H1 (cell line): Measurements from ENCODE around the gene ZNF488. TPM values are rescaled to one million over a fixed set of nuclear protein-coding genes. Genes with fewer than 3 reads are reported as not detected.

ENCODE experiments used
- FOSL1 ChIP-seq: IDR thresholded peaks from 2 replicates; pipeline ENCODE4 v1.6.1; 2011; ENCODE audit warnings: mild to moderate bottlenecking, low read depth, low read length, moderate library complexity; ENCODE audit not compliant: insufficient read depth
- HDAC6 ChIP-seq: IDR thresholded peaks from one replicate; pipeline ENCODE4 v1.7.1; 2012; ENCODE audit warnings: low read depth, mild to moderate bottlenecking, inconsistent platforms, low read length, moderate library complexity
- RNF2 ChIP-seq: fragments of 200-900, 300-1000 bp; sonication (generic); IDR thresholded peaks from 2 replicates; pipeline ENCODE4 v1.7.1; 2016; ENCODE audit warnings: borderline replicate concordance, low read depth, mild to moderate bottlenecking, antibody characterized with exemption, low read length; ENCODE audit not compliant: poor library complexity, severe bottlenecking; ENCODE audit errors: missing control alignments
- SIN3A ChIP-seq, 2 experiments: IDR thresholded peaks in 1 of 2; conservative IDR thresholded peaks in 1 of 2; 2 replicates each; pipeline ENCODE4 v1.6.1; 2011 to 2012; ENCODE audit warnings: low read length in 2 of 2, improper control_type of control experiment in 1 of 2, low read depth in 1 of 2, mild to moderate bottlenecking in 1 of 2
- SP1 ChIP-seq: IDR thresholded peaks from 2 replicates; pipeline ENCODE4 v1.6.1; 2011; ENCODE audit warnings: low read depth, low read length
- polyA plus RNA-seq, 7 experiments: library from polyadenylated mRNA; depleted of rRNA in 3 of 7; stranded (reverse) in 5 of 7; unstranded in 2 of 7; fragments of >200 nt in 5 of 7; fragments of 200-250 nt in 2 of 7; gene quantifications; 1 replicate in 5 of 7; 2 replicates in 1 of 7; 4 replicates in 1 of 7; pipeline versions ENCODE4 v1.2.1 to v1.2.3, GENCODE V29; 2011 to 2013; ENCODE audit warnings: missing spikeins in 2 of 7, mixed read lengths in 2 of 7
- total RNA-seq: library from RNA; stranded (reverse); fragmentation: NEBNext Ultra II Directional; extraction: Animal tissue kit (Norgen Biotek cat#: 25700); gene quantifications from 2 replicates; pipeline ENCODE4 v1.2.1, GENCODE V29; 2021
- TF ChIP-seq, protein P1 (sequence below), 3 experiments: IDR thresholded peaks; 1 replicate in 2 of 3; 2 replicates in 1 of 3; pipeline versions ENCODE4 v1.5.1 to v1.6.1; 2011; ENCODE audit warnings: low read length in 3 of 3, mild to moderate bottlenecking in 3 of 3, inconsistent platforms in 2 of 3, low read depth in 1 of 3, moderate library complexity in 1 of 3; ENCODE audit not compliant: insufficient read depth in 1 of 3; ENCODE audit errors: control extremely low read depth in 1 of 3

The ZNF488 gene
- total and polyA plus RNA-seq, 2 of the 8 experiments (the other 6 are each of a cell fraction or from before 2014, with no cell fraction given) = 7.9 to 11.4 TPM

DNA sequence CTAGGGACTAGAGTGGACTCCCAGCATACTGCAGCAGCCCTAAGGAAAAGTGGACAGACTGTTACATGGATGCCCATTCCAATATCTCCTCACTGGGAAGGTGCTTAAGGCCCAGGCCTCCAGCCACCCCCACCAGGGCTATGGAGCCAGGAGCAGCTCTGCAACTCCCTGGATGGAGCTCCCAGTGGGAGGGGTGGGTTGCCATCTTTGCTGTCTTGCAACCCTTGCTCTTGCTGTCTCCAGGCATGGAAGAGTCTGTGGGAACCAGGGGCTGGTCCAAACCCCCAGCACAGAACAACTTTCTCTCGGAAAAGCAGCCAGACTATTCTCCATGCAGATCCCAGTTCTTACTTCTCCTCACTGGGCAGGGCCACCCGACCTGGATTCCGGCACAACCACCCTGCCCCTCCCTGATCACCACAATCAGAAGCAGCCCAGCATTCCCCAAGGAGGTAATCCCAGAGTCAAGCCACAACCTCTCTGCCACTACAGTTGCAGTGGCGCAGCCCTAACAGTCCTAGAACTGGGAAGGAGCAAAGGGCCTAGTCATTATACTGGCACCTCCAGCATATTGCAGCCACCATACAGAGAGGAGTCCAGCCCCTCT, 41.8 kb upstream of the ZNF488 start (continued):
- TF ChIP-seq, protein P1, sequence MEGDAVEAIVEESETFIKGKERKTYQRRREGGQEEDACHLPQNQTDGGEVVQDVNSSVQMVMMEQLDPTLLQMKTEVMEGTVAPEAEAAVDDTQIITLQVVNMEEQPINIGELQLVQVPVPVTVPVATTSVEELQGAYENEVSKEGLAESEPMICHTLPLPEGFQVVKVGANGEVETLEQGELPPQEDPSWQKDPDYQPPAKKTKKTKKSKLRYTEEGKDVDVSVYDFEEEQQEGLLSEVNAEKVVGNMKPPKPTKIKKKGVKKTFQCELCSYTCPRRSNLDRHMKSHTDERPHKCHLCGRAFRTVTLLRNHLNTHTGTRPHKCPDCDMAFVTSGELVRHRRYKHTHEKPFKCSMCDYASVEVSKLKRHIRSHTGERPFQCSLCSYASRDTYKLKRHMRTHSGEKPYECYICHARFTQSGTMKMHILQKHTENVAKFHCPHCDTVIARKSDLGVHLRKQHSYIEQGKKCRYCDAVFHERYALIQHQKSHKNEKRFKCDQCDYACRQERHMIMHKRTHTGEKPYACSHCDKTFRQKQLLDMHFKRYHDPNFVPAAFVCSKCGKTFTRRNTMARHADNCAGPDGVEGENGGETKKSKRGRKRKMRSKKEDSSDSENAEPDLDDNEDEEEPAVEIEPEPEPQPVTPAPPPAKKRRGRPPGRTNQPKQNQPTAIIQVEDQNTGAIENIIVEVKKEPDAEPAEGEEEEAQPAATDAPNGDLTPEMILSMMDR (IDR thresholded peaks at IDR 0.05; ENCODE audit: control extremely low read depth in 1 of 3, insufficient read depth in 1 of 3, low read depth in 1 of 3, low read length in 3 of 3) = no peak
- TF ChIP-seq FOSL1 (no peak), SIN3A (conservative IDR thresholded peaks at IDR 0.05 in 1 of 2, IDR thresholded peaks at IDR 0.05 in 1 of 2; ENCODE audit: low read depth in 1 of 2, low read length in 2 of 2) (no peak), SP1 (no peak), HDAC6 (no peak), RNF2 (no peak)
